Liver (tissue), 9 donors: Measurements from ENCODE around the gene YTHDF1. TPM values are rescaled to one million over a fixed set of nuclear protein-coding genes. Genes with fewer than 3 reads are reported as not detected.

Source experiments
- DNase-seq: peaks from one replicate; pipeline ENCODE4 v3.0.0-alpha.2; 2017; ENCODE audit warnings: low spot score
- H3K27ac ChIP-seq, 2 donors: one replicate each; pipeline ENCODE4 v1.7.0; 2013; ENCODE audit warnings: inconsistent platforms in 2 of 2, low read length in 2 of 2, control low read depth in 1 of 2, low read depth in 1 of 2, mild to moderate bottlenecking in 1 of 2
- H3K27me3 ChIP-seq, 4 donors: one replicate each; pipeline versions ENCODE4 v1.6.1 to v1.7.0; 2013; ENCODE audit warnings: low read length in 3 of 4, inconsistent platforms in 1 of 4, mild to moderate bottlenecking in 1 of 4, moderate library complexity in 1 of 4; ENCODE audit not compliant: control insufficient read depth in 4 of 4, insufficient read depth in 4 of 4
- H3K36me3 ChIP-seq, 4 donors: one replicate each; pipeline versions ENCODE4 v1.6.1 to v1.7.0; 2013; ENCODE audit warnings: low read length in 3 of 4, mild to moderate bottlenecking in 3 of 4, low read depth in 1 of 4, moderate library complexity in 1 of 4; ENCODE audit not compliant: control insufficient read depth in 4 of 4, insufficient read depth in 3 of 4
- H3K4me1 ChIP-seq, 4 donors: one replicate each; pipeline versions ENCODE4 v1.6.1 to v1.7.0; 2013; ENCODE audit warnings: low read length in 3 of 4, mild to moderate bottlenecking in 3 of 4, moderate library complexity in 1 of 4; ENCODE audit not compliant: control insufficient read depth in 4 of 4, insufficient read depth in 4 of 4
- H3K4me3 ChIP-seq, 3 donors: one replicate each; pipeline versions ENCODE4 v1.6.1 to v1.7.0; 2013; ENCODE audit warnings: low read length in 3 of 3, control low read depth in 1 of 3, low read depth in 1 of 3, mild to moderate bottlenecking in 1 of 3
- H3K9ac ChIP-seq, 2 donors: one replicate each; pipeline ENCODE4 v1.7.0; 2013; ENCODE audit warnings: low read length in 2 of 2, mild to moderate bottlenecking in 2 of 2, moderate library complexity in 2 of 2, control low read depth in 1 of 2, low read depth in 1 of 2
- H3K9me3 ChIP-seq, 4 donors: one replicate each; pipeline versions ENCODE4 v1.6.1 to v1.7.0; 2013; ENCODE audit warnings: low read length in 3 of 4; ENCODE audit not compliant: control insufficient read depth in 4 of 4
- ATF3 ChIP-seq: IDR thresholded peaks from 2 replicates; pipeline ENCODE4 v1.6.1; 2016; ENCODE audit warnings: antibody characterized with exemption
- CTCF ChIP-seq: fragments of 150-350 bp; IDR thresholded peaks from 2 replicates; pipeline ENCODE4 v1.5.1; 2017; ENCODE audit warnings: improper control_type of control experiment, low read depth, low read length; ENCODE audit not compliant: missing input control
- FOXA2 ChIP-seq: IDR thresholded peaks from 2 replicates; pipeline ENCODE4 v1.6.1; 2016; ENCODE audit warnings: antibody characterized with exemption
- HNF4G ChIP-seq: IDR thresholded peaks from 2 replicates; pipeline ENCODE4 v1.6.1; 2016; ENCODE audit warnings: antibody characterized with exemption
- JUND ChIP-seq, 2 donors: IDR thresholded peaks; 2 replicates each; pipeline ENCODE4 v1.6.1; 2016; ENCODE audit warnings: antibody characterized with exemption in 2 of 2
- MAX ChIP-seq: IDR thresholded peaks from 2 replicates; pipeline ENCODE4 v1.6.1; 2016; ENCODE audit warnings: antibody characterized with exemption
- RAD21 ChIP-seq, 2 donors: IDR thresholded peaks; 2 replicates each; pipeline ENCODE4 v1.6.1; 2016; ENCODE audit warnings: antibody characterized with exemption in 2 of 2, mild to moderate bottlenecking in 2 of 2
- REST ChIP-seq: IDR thresholded peaks from 2 replicates; pipeline ENCODE4 v1.6.1; 2016; ENCODE audit warnings: antibody characterized with exemption, mild to moderate bottlenecking
- RXRA ChIP-seq, 2 donors: IDR thresholded peaks; 2 replicates each; pipeline ENCODE4 v1.6.1; 2017 to 2018; ENCODE audit warnings: antibody characterized with exemption in 2 of 2, mild to moderate bottlenecking in 1 of 2
- SP1 ChIP-seq: IDR thresholded peaks from 2 replicates; pipeline ENCODE4 v1.6.1; 2018; ENCODE audit warnings: antibody characterized with exemption, mild to moderate bottlenecking
- YY1 ChIP-seq: IDR thresholded peaks from 2 replicates; pipeline ENCODE4 v1.6.1; 2016; ENCODE audit warnings: antibody characterized with exemption, mild to moderate bottlenecking
- ZBTB33 ChIP-seq: IDR thresholded peaks from 2 replicates; pipeline ENCODE4 v1.6.1; 2016; ENCODE audit warnings: antibody characterized with exemption
- WGBS: extraction: QIAGEN DNeasy Blood & Tissue Kit; methylation state at CpG from one replicate; pipeline ENCODE4 v1.1.7; 2013; 5-methylcytosine and 5-hydroxymethylcytosine counted together
- polyA plus RNA-seq, 2 donors: library from polyadenylated mRNA; stranded (reverse) in 1 of 2; unstranded in 1 of 2; fragments of 200-250 nt in 1 of 2; fragments of >200 nt in 1 of 2; fragmentation: Nextera tagmentation in 1 of 2; extraction: Ambion mirVana in 1 of 2; gene quantifications; one replicate each; pipeline versions ENCODE4 v1.2.1 to v1.2.3, GENCODE V29; 2013 to 2015
- total RNA-seq, 2 donors: library from RNA; depleted of rRNA; stranded (reverse); fragments of >200 nt; gene quantifications; one replicate each; pipeline ENCODE4 v1.2.3, GENCODE V29; 2014
- donor health status: healthy.
- donor health status: healthy.
- donor health status: healthy.
- donor health status: healthy.
- donor health status: healthy.

YTHDF1 gene
- total and polyA plus RNA-seq, 4 donors = 6.8 to 19.5 (median 14.9) TPM

GRCh38 chr20:63176034-63176426 lies 39.9 kb downstream of the YTHDF1 start:
- no peaks in the 10 kb centered on the region for H3K9me3 ChIP-seq
- H3K9ac ChIP-seq = no peak overlapping the region
- H3K27ac ChIP-seq = no peak overlapping the region
- TF ChIP-seq JUND (IDR thresholded peaks at IDR 0.05) = no peak
- no peak for TF ChIP-seq SP1
- no peak for TF ChIP-seq FOXA2
- no peak for TF ChIP-seq HNF4G
- peak; percentile 90 for TF ChIP-seq REST
- TF ChIP-seq YY1 = no peak
- H3K36me3 ChIP-seq = no peaks in the 10 kb centered on the region
- peaks cover 9 to 44% (median 14%) of the 10 kb centered on the region in 4 donors for H3K27me3 ChIP-seq
- H3K4me3 ChIP-seq = no peak overlapping the region
- DNase-seq = no peak
- 5% methylated on average over 15 of the region's 15 CpGs for WGBS
- peaks cover 0 to 25% (median 4%) of the 10 kb centered on the region in 4 donors for H3K4me1 ChIP-seq

- WGBS = 4% methylated on average over 77 of the region's 77 CpGs
- Histone ChIP-seq H3K36me3 (no peaks in the 10 kb centered on the region), H3K4me1 (peaks cover 0 to 25% (median 4%) of the 10 kb centered on the region in 4 donors), H3K9ac (no peak overlapping the region), H3K4me3 (no peak overlapping the region), H3K27ac (no peak overlapping the region), H3K9me3 (no peaks in the 10 kb centered on the region), H3K27me3 (peaks cover 4 to 44% (median 12%) of the 10 kb centered on the region in 4 donors)
- DNase-seq = no peak
- TF ChIP-seq MAX = no peak
- TF ChIP-seq ATF3 = no peak
- no peak for TF ChIP-seq RAD21 (IDR thresholded peaks at IDR 0.05)
- no peak for TF ChIP-seq RXRA (IDR thresholded peaks at IDR 0.05)
- TF ChIP-seq ZBTB33 = no peak
- no peak for TF ChIP-seq JUND (IDR thresholded peaks at IDR 0.05)
- no peak for TF ChIP-seq CTCF
- TF ChIP-seq HNF4G = no peak
Observed at GRCh38 chr20:63175038-63175895, 40.7 kb downstream of the YTHDF1 start.
